Skeletal muscle cell (primary cell): Measurements from ENCODE around the gene CFLAR.
"Not testable (repeated sequence)": the region's sequence is repeated elsewhere in the genome, so short reads cannot be mapped to it uniquely, and the experiment has no call there.

Experiments used
- DNase-seq: peaks from one replicate; pipeline ENCODE4 v3.0.0-alpha.2; 2010; ENCODE audit warnings: low read depth
- H3K4me3 ChIP-seq: 2 replicates; pipeline ENCODE4 v1.5.1; 2011; ENCODE audit warnings: low read depth, mild to moderate bottlenecking, control low read depth, low read length, moderate library complexity

CFLAR gene

DNA sequence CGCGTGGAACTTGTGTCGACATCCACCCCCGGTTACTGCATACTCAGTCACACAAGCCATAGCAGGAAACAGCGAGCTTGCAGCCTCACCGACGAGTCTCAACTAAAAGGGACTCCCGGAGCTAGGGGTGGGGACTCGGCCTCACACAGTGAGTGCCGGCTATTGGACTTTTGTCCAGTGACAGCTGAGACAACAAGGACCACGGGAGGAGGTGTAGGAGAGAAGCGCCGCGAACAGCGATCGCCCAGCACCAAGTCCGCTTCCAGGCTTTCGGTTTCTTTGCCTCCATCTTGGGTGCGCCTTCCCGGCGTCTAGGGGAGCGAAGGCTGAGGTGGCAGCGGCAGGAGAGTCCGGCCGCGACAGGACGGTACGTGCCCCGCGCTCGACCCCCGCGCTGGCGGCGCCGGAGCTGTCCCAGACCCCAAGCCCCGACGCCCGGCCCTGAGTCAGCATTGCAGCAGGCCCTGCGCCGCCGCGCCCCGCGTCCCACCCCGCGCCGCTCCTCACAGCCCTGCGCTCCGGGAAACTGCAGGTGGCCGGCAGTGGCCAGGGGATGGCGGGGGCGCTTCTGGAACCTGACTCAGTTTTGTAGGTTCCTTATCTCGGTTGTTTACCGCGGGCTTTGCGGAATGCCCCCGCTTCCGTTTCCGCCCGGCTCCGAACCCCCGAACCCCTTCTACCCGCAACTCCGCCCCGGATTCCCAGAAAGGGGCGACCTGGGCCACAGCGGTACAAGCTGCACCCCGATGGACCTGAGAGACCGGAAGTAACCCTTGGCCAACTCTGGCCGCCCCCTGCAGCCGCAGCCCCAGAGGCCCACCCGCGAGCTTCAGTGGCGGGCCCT is at the start of gene CFLAR:
Gene CFLAR (plus strand): TSS at position 50 of the 844 bp plus-strand sequence. CDS start 13,702 bp downstream, outside the sequence.
- peak within 1 kb of the TSS; percentile 72 for H3K4me3 ChIP-seq
- DNase-seq, result peak; percentile 31

DNA sequence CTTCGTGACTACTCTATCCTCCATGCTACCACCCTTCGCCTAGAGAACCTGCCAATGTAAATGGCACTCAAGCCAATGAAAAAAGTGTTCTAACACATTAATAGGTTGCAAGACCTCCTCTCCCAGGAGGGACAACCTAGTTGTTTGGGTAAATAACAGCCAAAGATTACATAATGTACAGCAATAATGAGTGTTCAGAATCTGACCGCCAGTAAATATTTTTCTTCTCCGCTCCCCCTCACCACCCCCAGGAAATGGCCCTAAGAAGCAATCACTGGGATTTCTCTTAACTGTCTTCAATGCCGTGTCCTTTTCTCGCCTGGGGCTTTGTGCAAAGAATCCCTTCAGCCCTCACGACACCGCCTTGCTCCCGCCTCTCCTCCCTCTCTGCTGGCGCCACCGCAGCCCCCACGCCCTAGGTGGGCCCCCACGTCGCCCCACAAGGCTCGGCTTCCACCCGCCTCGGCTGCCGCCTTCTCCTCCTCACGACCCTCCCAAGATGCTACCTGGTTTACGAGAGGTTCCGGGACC is 45.0 kb upstream of the CFLAR start:
- no peak for DNase-seq
- peak overlapping the region; percentile 95 for H3K4me3 ChIP-seq

DNA sequence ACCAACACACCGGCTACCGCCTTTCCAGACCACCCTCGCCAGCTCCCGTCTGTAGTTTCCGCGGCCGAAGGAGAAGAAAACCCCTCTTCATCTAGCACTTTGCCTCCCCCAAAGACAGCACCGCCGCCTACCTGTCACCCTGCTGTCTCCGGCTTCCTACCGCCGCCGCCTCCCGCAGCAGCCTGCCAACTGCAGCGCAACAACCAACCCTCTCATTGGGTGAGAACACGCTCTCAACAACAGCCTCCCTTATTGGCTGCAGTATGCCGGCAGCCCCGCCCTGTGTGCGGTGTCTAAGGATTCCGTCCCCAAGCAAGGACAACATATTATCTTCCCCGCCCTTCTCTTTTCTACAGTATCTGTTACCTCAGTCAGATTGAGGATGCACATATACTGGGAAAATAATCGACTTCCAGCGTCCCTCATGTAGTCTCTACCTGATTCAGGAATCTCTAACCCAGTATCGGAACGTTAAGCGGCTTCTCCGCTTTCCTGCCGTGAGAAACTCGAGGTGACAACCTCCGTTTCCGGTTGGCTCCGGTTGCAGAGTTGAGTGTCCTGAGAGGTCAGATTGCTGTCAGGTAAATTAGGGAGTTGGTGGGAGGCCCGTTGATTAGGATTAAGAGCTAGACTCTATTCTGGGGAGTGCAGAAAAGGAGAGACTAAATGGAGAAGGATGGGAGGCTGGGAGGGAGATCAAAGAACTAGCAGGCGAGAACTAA is 44.3 kb upstream of the CFLAR start, which contains the start of the genes HYCC2 and NDUFB3:
Gene HYCC2 (minus strand): TSS at position 193 of the 722 bp plus-strand sequence. CDS start 47,662 bp downstream, outside the sequence.
Gene NDUFB3 (plus strand): TSS at position 523 of the 722 bp plus-strand sequence. CDS start 6,882 bp downstream, outside the sequence.
- peak; percentile 80 for DNase-seq
- peak within 1 kb of the TSS; percentile 95 for H3K4me3 ChIP-seq

DNA sequence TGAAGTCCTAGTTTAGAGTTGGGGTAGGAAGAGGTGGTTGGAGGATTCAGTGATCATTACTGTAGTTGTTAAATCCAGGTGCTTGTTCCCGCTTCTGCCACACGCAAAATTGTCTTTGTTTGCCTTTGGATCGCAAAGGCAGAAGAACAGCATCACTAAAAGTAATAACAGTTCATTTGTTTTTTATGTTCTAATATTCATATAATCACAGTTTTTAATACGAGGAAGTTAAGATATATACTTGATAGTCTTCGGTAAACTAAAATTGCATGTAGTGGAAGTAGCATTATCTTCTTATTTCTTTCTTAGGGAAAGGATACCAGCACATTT is 43.8 kb upstream of the CFLAR start:
- DNase-seq, result no peak
- peak overlapping the region; percentile 95 for H3K4me3 ChIP-seq

DNA sequence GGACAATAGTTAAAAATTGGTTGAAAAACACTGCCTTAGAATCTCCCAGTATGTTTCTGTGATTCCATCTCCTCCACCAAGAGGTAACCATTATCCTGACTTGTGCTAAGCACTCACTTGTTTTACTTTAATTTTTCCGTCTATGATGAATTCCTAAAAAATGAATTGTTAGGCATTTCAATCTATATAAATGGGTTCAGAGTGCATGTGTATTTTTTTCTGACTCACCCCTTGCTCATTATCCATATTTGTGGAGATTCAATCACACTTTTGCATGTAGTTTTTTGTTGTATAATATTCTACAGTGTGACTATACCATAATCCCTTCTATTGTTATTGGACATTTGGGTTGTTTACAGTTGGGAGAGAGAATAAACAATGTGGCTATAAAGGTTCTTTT is 42.9 kb upstream of the CFLAR start:
- no peak overlapping the region for H3K4me3 ChIP-seq
- no peak for DNase-seq

DNA sequence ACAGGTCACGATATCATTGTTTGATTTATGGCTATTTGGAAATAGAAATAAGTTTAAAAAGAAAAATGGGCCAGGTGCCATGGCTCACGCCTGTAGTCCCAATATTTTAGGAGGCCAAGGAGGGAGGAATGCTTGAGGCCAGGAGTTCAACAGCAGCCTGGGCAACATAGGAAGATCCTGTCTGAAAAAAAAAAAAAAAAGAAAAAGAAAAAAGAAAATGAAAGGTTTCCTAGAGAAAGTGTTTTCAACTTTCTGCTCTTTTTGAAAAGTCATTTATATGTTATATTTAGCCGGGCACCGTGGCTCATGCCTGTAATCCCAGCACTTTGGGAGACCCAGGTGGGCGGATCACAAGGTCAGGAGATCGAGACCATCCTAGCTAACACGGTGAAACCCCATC is 41.0 kb upstream of the CFLAR start:
- no peak for DNase-seq
- H3K4me3 ChIP-seq, result no peak overlapping the region

DNA sequence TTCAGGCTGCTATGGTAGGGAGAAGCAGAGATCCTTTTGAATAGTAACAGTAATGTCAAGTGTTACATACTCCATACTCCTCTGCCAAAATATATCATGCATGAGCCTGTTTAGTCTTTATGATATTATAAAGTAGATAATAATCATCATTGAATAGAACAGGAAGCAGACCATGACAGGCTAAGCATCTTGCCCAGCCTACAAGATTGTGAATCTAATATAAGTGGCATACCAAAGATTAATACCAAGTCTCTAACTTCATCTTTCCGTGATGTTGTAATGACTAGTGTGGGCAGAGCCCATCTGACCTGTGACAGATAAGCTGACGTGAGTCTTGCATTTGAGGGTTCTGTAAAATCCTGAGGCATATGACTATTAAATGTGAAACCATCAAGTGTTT is 31.1 kb upstream of the CFLAR start:
- no peak for DNase-seq
- H3K4me3 ChIP-seq, result no peak overlapping the region

DNA sequence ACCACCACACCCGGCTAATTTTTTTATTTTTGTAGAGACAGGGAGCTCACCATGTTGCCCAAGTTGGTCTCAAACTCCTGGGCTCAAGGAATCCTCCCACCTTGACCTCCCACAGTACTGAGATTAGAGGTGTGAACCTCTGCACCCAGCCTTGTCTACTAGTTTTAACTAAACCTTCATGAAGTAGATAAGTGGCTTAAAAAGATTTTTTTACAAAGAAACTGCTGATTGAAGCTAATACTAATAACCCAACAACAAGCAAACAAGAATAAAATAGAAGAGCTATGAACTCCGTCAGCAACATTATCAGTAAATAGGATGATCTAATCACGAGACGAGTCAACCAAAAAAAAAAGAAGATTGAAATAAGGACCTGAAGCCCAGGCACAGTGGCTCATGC is 25.4 kb upstream of the CFLAR start:
- DNase-seq, result no peak
- H3K4me3 ChIP-seq, result no peak overlapping the region

DNA sequence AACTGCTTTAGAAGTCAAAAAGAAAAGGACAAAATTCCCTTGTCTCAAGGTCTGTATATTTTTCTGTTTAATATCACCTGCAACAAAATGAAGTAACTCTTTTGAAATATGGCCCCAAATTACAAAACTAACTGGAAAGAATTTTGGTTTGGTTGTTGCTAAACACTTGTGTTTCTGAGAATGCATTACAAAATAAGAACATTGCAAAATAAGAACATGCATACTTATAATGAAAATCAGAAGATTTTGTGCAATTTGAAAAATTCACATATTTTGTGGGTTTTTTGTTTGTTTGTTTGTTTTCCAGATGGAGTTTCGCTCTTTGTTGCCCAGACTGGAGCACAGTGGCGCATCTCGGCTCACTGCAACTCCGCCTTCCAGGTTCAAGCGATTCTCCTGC is 22.4 kb upstream of the CFLAR start:
- no peak overlapping the region for H3K4me3 ChIP-seq
- DNase-seq, result no peak

DNA sequence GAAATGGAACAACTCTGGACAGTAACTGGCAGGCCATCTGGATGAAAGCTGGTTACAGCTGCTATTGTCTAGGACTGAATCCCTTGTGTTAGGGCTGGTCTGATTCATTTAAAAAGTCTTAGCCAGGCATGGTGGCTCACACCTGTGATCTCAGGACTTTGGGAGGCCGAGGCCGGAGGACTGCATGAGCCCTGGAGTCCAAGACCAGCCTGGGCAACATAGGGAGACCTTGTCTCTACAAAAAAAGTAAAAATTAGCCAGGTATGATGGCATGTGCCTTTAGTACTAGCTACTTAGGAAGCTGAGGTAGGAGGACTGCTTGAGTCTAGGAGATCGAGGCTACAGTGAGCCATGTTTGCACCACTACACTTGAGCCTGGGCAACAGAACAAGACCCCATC is 15.5 kb upstream of the CFLAR start:
- no peak for DNase-seq
- H3K4me3 ChIP-seq, result no peak overlapping the region

DNA sequence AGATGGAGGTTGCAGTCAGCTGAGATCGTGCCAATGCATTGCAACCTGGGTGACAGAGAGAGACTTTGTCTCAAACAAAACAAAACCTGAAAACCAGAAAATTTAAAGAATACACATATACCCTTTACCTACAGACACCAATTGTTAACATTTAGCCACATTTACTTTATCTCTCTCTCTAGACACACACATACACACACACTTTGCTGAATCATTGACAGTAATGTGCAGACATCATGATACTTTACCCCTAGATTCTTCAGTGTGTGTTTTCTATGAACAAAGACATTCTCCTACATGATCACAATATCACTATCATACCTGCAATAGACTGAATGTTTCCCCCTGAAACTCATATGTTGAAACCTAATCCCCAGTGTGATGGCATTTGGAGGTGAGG is 10.2 kb upstream of the CFLAR start:
- no peak for DNase-seq
- no peak overlapping the region for H3K4me3 ChIP-seq

DNA sequence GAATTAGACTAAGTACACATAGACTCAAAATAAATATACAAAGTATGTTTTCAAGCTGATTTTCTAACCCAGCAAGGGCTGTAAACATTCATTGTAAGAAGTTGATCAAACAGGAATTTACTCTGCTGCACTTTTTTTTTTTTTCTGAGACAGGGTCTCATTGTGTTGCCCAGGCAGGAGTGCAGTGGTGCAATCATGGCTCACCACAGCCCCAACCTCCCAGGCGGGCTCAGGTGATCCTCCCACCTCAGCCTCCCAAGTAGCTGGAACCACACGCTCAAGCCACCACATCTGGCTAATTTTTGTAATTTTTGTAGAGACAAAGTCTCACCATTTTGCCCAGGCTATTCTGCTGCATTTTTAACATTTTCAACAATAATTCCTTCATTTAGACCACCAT is 8.3 kb upstream of the CFLAR start:
- H3K4me3 ChIP-seq, result no peak overlapping the region
- DNase-seq, result no peak

DNA sequence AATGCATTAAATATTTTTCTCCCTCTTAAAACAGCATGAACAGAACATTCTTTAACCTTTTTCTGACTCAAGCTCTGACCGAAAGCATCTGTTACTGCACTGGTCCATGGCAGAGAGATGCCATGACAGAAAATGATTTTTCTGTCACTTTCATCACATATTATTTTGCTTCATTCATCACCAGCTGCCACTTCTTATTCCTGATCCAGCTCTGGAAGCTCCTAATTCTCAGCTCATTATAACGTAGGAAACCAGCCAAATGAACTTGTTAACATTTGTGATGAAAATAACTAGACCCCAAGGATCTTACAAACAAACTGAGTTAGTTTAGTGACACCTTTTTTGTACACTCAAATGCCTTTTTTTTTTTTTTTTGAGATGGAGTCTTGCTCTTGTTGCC is 7.6 kb upstream of the CFLAR start:
- no peak overlapping the region for H3K4me3 ChIP-seq
- no peak for DNase-seq

DNA sequence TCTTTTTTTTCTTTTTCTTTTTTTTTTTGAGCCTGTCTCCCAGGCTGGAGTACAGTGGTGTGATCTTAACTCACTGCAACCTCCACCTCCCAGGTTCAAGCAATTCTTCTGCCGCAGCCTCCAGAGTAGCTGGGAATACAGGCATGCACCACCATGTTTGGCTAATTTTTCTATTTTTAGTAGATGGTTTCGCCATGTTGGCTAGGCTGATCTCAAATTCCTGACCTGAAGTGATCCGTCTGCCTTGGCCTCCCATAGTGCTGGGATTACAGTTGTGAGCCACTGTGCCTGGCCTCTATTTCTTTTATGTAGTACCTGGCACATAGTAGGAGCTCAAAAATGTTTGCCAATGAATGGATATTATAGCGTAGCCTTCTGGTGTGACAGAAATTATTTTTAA is 6.8 kb upstream of the CFLAR start:
- H3K4me3 ChIP-seq, result no peak overlapping the region
- no peak for DNase-seq

DNA sequence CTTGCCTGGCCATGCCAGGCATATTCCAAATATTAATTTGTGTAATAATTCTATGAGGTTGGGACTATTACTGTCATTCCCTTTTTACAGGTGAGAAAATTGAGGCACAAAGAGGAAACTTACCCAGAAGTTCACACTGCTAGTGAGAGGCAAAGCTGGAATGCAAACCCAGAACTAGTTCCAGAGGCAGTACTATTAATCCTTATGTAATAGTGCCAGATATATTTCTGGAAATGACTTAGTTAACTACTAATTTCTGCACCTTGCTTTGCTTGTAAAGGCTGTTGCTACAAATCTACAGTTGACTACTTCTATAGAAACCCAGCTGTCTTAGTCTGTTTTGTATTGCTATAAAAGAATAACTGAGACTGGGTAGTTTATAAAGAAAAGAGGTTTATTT is 5.3 kb upstream of the CFLAR start:
- no peak for DNase-seq
- H3K4me3 ChIP-seq, result no peak overlapping the region

DNA sequence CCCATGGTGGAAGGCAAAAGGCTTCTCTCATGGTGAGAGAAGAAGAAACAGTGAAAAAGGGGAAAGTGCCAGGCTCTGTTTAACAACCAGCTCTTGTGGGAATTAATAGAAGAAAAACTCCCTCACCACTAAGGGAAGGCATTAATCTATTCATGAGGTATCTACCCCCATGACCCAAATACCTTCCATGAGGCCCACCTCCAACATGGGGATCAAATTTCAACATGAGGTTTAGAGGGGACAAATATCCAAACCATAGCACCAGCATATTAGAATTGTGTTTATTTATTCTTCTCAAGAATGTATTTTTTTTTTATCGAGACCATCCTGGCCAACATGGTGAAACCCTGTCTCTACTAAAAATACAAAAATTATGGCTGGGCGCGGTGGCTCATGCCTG is 4.9 kb upstream of the CFLAR start:
- DNase-seq, result no peak

DNA sequence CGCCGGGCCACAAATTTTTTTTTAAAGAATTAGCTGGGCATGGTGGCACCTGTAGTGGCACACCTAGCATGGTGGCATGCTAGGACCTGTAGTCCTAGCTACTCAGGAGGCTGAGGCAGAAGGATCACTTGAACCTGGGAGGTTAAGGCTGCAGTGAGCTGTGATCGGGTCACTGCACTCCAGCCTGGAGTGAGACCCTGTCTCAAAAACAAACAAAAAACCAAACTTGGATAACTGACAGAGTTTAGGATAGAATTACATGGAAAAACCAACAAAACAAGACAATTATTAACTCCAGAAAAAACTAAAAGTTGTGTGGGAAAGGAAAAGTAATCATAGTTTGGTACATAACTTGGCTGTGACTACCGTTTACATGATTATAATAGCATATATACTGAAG is 1.6 kb upstream of the CFLAR start:
- no peak for DNase-seq
- no peak overlapping the region for H3K4me3 ChIP-seq

More for the DNA sequence above, 4.9 kb upstream of the CFLAR start:
- H3K4me3 ChIP-seq, result no peak overlapping the region

DNA sequence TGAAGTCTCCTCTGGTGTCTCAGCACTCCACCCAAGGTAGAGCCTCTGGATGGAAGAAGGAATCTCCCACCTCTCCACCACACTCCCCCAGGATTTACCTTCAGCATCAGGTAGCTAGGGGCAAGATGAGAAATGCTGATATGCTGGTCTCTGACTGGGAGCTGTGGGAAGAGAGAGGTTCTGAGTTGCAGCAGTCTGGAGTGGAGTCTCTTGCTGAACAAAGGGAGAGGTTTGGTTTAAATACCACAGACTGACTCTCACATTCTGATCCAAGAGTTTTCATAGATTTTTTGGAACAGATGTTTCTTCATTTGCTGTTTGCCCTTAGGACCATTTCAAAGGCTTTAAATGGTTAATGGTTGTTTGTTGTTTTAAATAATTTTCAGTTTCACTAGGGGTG is 1.1 kb upstream of the CFLAR start:
- H3K4me3 ChIP-seq, result no peak overlapping the region
- DNase-seq, result no peak

DNA sequence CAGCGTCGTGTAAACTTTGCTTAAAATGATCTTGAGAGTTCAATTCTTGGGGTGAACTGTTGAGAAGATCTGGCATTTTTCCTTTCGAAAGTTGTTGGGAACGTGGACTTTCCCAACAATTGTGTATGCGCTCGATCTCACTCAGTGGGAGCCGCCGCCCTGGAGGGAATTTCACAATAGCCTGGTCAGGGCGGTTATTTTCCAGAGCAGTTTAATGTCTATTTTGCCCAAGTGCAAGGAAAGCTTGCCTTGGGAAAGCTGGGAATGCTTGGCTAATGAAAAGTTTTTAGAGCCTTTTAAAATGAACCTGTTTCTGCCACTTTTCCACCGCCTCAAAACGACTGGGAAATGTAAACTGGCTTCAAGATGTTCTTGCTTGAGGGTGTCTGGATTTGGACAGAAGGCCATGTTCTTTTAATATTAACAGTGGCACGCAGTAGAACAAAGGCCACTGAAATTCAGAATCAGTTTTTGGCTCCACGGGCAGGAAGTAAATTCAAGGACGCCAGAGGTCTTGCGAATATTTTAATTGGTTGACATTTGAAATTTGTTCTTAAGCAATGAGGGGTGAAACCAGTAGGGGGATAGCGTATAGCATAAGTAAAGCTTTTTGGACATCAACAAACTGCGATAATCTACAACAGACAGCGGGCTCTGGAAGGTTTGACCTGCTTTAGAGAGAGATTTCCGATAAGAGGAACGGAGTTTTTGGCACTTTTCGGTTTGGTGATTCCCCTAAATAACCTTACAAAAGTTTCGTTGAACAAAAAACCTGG is 1.2 kb downstream of the CFLAR start:
- peak; percentile 68 for DNase-seq

DNA sequence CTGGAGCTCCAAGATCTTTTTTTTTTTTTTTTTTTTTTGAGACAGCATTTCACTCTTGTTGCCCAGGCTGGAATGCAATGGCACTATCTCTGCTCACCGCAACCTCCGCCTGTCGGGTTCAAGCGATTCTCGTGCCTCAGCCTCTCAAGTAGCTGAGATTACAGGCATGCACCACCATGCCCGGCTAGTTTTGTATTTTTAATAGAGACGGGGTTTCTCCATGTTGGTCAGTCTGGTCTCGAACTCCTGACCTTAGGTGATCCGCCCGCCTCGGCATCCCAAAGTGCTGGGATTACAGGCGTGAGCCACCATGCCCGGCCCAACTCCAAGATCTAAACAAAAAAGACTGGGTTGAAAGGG is 1.8 kb downstream of the CFLAR start:
- DNase-seq, result not testable (repeated sequence)
- peak overlapping the region; percentile 72 for H3K4me3 ChIP-seq

More for the DNA sequence above, 1.2 kb downstream of the CFLAR start:
- H3K4me3 ChIP-seq, result peak overlapping the region; percentile 72
